Sigmoid colon (tissue), 7 donors: Measurements from ENCODE around the gene RASAL1. TPM values are rescaled to one million over a fixed set of nuclear protein-coding genes. Genes with fewer than 3 reads are reported as not detected.

Experiments
- DNase-seq: peaks from one replicate; pipeline ENCODE4 v3.0.0-alpha.2; 2019
- H3K27ac ChIP-seq, 4 donors: fragments of 200-600 bp; sonication (generic); one replicate each; pipeline ENCODE4 v1.5.1; 2016 to 2019; ENCODE audit warnings: mild to moderate bottlenecking in 1 of 4
- H3K27me3 ChIP-seq, 3 donors: fragments of 200-600 bp; sonication (generic); one replicate each; pipeline ENCODE4 v1.5.1; 2019; ENCODE audit warnings: mild to moderate bottlenecking in 1 of 3
- H3K36me3 ChIP-seq, 4 donors: fragments of 200-600 bp; sonication (generic); one replicate each; pipeline ENCODE4 v1.5.1; 2016 to 2019
- H3K4me1 ChIP-seq, 4 donors: fragments of 200-600 bp; sonication (generic); one replicate each; pipeline ENCODE4 v1.5.1; 2017 to 2019
- H3K4me3 ChIP-seq, 4 donors: fragments of 200-600 bp; sonication (generic); one replicate each; pipeline ENCODE4 v1.5.1; 2017 to 2019; ENCODE audit warnings: mild to moderate bottlenecking in 2 of 4, moderate library complexity in 1 of 4
- H3K9me3 ChIP-seq, 4 donors: fragments of 200-600 bp in 3 of 4; sonication (generic) in 3 of 4; one replicate each; pipeline versions ENCODE4 v1.5.1 to v1.6.1; 2013 to 2019
- CTCF ChIP-seq, 4 experiments: fragments of 450-650 bp in 3 of 4; fragments of 200-600 bp in 1 of 4; IDR thresholded peaks; one replicate each; pipeline ENCODE4 v1.5.1; 2016 to 2019; ENCODE audit warnings: antibody characterized with exemption in 4 of 4, mild to moderate bottlenecking in 3 of 4, moderate library complexity in 2 of 4
- EP300 ChIP-seq, 4 donors: sonication (generic); formaldehyde crosslinking; IDR thresholded peaks; one replicate each; pipeline ENCODE4 v1.6.1; 2017; ENCODE audit warnings: antibody characterized with exemption in 4 of 4
- POLR2A ChIP-seq, 2 donors: fragments of 450-650 bp; IDR thresholded peaks; one replicate each; pipeline ENCODE4 v1.6.1; 2016; ENCODE audit warnings: antibody characterized with exemption in 2 of 2, mild to moderate bottlenecking in 2 of 2, moderate library complexity in 2 of 2
- POLR2AphosphoS5 ChIP-seq, 4 donors: sonication (generic); formaldehyde crosslinking; IDR thresholded peaks; one replicate each; pipeline ENCODE4 v1.6.1; 2017; ENCODE audit warnings: antibody characterized with exemption in 4 of 4
- WGBS, 2 donors: extraction: QIAGEN DNeasy Blood & Tissue Kit; methylation state at CpG; one replicate each; pipeline ENCODE4 v1.1.7; 2013; 5-methylcytosine and 5-hydroxymethylcytosine counted together
- intact Hi-C: fragments of 100-400 bp; cut with DNase I; formaldehyde crosslinking; loops from one replicate; pipeline ENCODE4 v1.15.1; 2023
- polyA plus RNA-seq, 3 donors: library from polyadenylated mRNA; stranded (reverse); fragments of 200-250 nt; gene quantifications; one replicate each; pipeline ENCODE4 v1.2.3, GENCODE V29; 2013
- total RNA-seq, 4 donors: library from RNA; depleted of rRNA; stranded (reverse); fragments of >200 nt; gene quantifications; one replicate each; pipeline ENCODE4 v1.1.0, GENCODE V29; 2016
- donor health status: healthy with polysubstance abuse.
- donor health status: Bipolar disorder and iron deficiency.
- donor health status: healthy.

Gene RASAL1
- total and polyA plus RNA-seq, 7 donors: under 0.01 to 10.5 (median 3.0) TPM; not detected in 2

- intact Hi-C loops: no loop called here
- no peaks in the 10 kb centered on the region for H3K36me3 ChIP-seq
- H3K27me3 ChIP-seq: peaks cover 0 to 27% (median 0%) of the 10 kb centered on the region in 3 donors
- 60 to 75% methylated on average over 7 of the region's 7 CpGs for WGBS, 2 donors
- no peak overlapping the region for H3K4me3 ChIP-seq
- H3K9me3 ChIP-seq: no peaks in the 10 kb centered on the region
- no peak overlapping the region for H3K27ac ChIP-seq
- TF ChIP-seq EP300 (IDR thresholded peaks at IDR 0.05) (no peak), CTCF (IDR thresholded peaks at IDR 0.05) (no peak), POLR2A (IDR thresholded peaks at IDR 0.05) (no peak), POLR2AphosphoS5 (IDR thresholded peaks at IDR 0.05) (no peak)
- DNase-seq: no peak
- no peaks in the 10 kb centered on the region for H3K4me1 ChIP-seq
These were observed 25.5 kb downstream of the RASAL1 start for GRCh38 chr12:113109872-113110599.

- Histone ChIP-seq H3K27me3 (peaks cover 0 to 26% (median 0%) of the 10 kb centered on the region in 3 donors), H3K9me3 (no peaks in the 10 kb centered on the region), H3K36me3 (no peaks in the 10 kb centered on the region), H3K4me3 (no peak overlapping the region), H3K4me1 (no peaks in the 10 kb centered on the region), H3K27ac (no peak overlapping the region)
- no peak for TF ChIP-seq EP300 (IDR thresholded peaks at IDR 0.05)
- TF ChIP-seq POLR2A (IDR thresholded peaks at IDR 0.05): no peak
- TF ChIP-seq CTCF (IDR thresholded peaks at IDR 0.05): no peak
- TF ChIP-seq POLR2AphosphoS5 (IDR thresholded peaks at IDR 0.05): no peak
- intact Hi-C loops: no loop called here
- 69 to 79% methylated on average over 5 of the region's 5 CpGs for WGBS, 2 donors
- DNase-seq: no peak
These were observed 26.2 kb downstream of the RASAL1 start for GRCh38 chr12:113109360-113109759.

GRCh38 chr12:113108308-113108707 is 27.3 kb downstream of the RASAL1 start:
- intact Hi-C loops: no loop called here
- H3K27me3 ChIP-seq: peaks cover 8 to 26% (median 8%) of the 10 kb centered on the region in 3 donors
- WGBS, 2 donors: 93 to 97% methylated on average over 4 of the region's 4 CpGs
- no peaks in the 10 kb centered on the region for H3K36me3 ChIP-seq
- DNase-seq: no peak
- no peak for TF ChIP-seq CTCF (IDR thresholded peaks at IDR 0.05)
- TF ChIP-seq POLR2AphosphoS5 (IDR thresholded peaks at IDR 0.05): no peak
- TF ChIP-seq POLR2A (IDR thresholded peaks at IDR 0.05): no peak
- no peak for TF ChIP-seq EP300 (IDR thresholded peaks at IDR 0.05)
- peaks cover 0 to 3% (median 0%) of the 10 kb centered on the region in 4 donors for H3K4me1 ChIP-seq
- no peaks in the 10 kb centered on the region for H3K9me3 ChIP-seq
- H3K27ac ChIP-seq: no peak overlapping the region
- H3K4me3 ChIP-seq: no peak overlapping the region

GRCh38 chr12:113106361-113106760 is 29.2 kb downstream of the RASAL1 start:
- peaks cover 0 to 3% (median 0%) of the 10 kb centered on the region in 4 donors for H3K4me1 ChIP-seq
- TF ChIP-seq CTCF (IDR thresholded peaks at IDR 0.05): no peak
- TF ChIP-seq EP300 (IDR thresholded peaks at IDR 0.05): no peak
- TF ChIP-seq POLR2AphosphoS5 (IDR thresholded peaks at IDR 0.05): no peak
- TF ChIP-seq POLR2A (IDR thresholded peaks at IDR 0.05): no peak
- no peak overlapping the region for H3K27ac ChIP-seq
- H3K9me3 ChIP-seq: no peaks in the 10 kb centered on the region
- 78 to 91% methylated on average over 1 of the region's 1 CpG for WGBS, 2 donors
- no peak for DNase-seq
- peaks cover 8 to 18% (median 17%) of the 10 kb centered on the region in 3 donors for H3K27me3 ChIP-seq
- no peaks in the 10 kb centered on the region for H3K36me3 ChIP-seq
- H3K4me3 ChIP-seq: no peak overlapping the region
- intact Hi-C loops: no loop called here
